ENCODE data around the gene SIGMAR1. TPM values are rescaled to one million over a fixed set of nuclear protein-coding genes. Genes with fewer than 3 reads are reported as not detected.

SIGMAR1 gene
- total and polyA plus RNA-seq, 10 donors = 19.4 to 39.7 (median 27.6) TPM

- H3K4me3 ChIP-seq = peak within 1 kb of the TSS; percentile 5 to 64 (median 40)
- intact Hi-C loops (cut with DNase I; ENCODE audit: low total_unique reads) = no loop called here
- DNase-seq = no peak
- TF ChIP-seq POLR2A (IDR thresholded peaks at IDR 0.05) (no peak), POLR2AphosphoS5 (IDR thresholded peaks at IDR 0.05) (no peak), CTCF (IDR thresholded peaks at IDR 0.05 in 8 of 11, conservative IDR thresholded peaks at IDR 0.05 in 3 of 11) (no peak)
- H3K27me3 ChIP-seq (replicated peaks in 1 of 7) = peaks cover 10 to 72% (median 64%) of the 10 kb centered on the region in 7 donors
- no peaks in the 10 kb centered on the region for H3K9me3 ChIP-seq
- 0 to 3% (median 1%) methylated on average over 31 to 69 of the region's 69 CpGs for WGBS, 5 donors
- peaks cover 0 to 37% (median 25%) of the 10 kb centered on the region in 6 donors for H3K4me1 ChIP-seq
- no peaks in the 10 kb centered on the region for H3K36me3 ChIP-seq
- H3K27ac ChIP-seq = no peak within 1 kb of the TSS
Measured at GRCh38 chr9:34628656-34629490, 8.7 kb downstream of the SIGMAR1 start, which contains the start of gene ARID3C. TSS of gene ARID3C (minus strand) at chr9:34629066. CDS start at chr9:34628014, 1,052 bp downstream.

- H3K4me3 ChIP-seq = peak overlapping the region in 6 of 8 donors; percentile 26 to 64 (median 44)
- no peak for TF ChIP-seq POLR2AphosphoS5 (IDR thresholded peaks at IDR 0.05)
- TF ChIP-seq POLR2A (IDR thresholded peaks at IDR 0.05) = no peak
- no peak for TF ChIP-seq CTCF (IDR thresholded peaks at IDR 0.05 in 8 of 11, conservative IDR thresholded peaks at IDR 0.05 in 3 of 11)
- intact Hi-C loops (cut with DNase I; ENCODE audit: low total_unique reads) = no loop called here
Measured at GRCh38 chr9:34627716-34628655, 9.6 kb downstream of the SIGMAR1 start.

GRCh38 chr9:34625186-34625486 lies 12.5 kb downstream of the SIGMAR1 start:
- intact Hi-C loops (cut with DNase I; ENCODE audit: low total_unique reads) = no loop called here
- no peak for DNase-seq
- no peak overlapping the region for H3K4me3 ChIP-seq
- H3K4me1 ChIP-seq = peaks cover 0 to 52% (median 37%) of the 10 kb centered on the region in 6 donors
- no peak overlapping the region for H3K27ac ChIP-seq
- H3K36me3 ChIP-seq = no peaks in the 10 kb centered on the region
- 54 to 80% (median 69%) methylated on average over 3 of the region's 3 CpGs for WGBS, 5 donors
- H3K9me3 ChIP-seq = no peaks in the 10 kb centered on the region
- no peak for TF ChIP-seq POLR2AphosphoS5 (IDR thresholded peaks at IDR 0.05)
- TF ChIP-seq CTCF (IDR thresholded peaks at IDR 0.05 in 8 of 11, conservative IDR thresholded peaks at IDR 0.05 in 3 of 11) = no peak
- TF ChIP-seq POLR2A (IDR thresholded peaks at IDR 0.05) = no peak
- peaks cover 17 to 88% (median 81%) of the 10 kb centered on the region in 7 donors for H3K27me3 ChIP-seq (replicated peaks in 1 of 7)

More at GRCh38 chr9:34627716-34628655, 9.6 kb downstream of the SIGMAR1 start:
- 34 to 50% (median 43%) methylated on average over 17 to 20 of the region's 20 CpGs for WGBS, 5 donors
- no peaks in the 10 kb centered on the region for H3K9me3 ChIP-seq
- H3K27me3 ChIP-seq (replicated peaks in 1 of 7) = peaks cover 16 to 81% (median 73%) of the 10 kb centered on the region in 7 donors
- H3K36me3 ChIP-seq = no peaks in the 10 kb centered on the region
- H3K4me1 ChIP-seq = peaks cover 0 to 43% (median 31%) of the 10 kb centered on the region in 6 donors
- no peak for DNase-seq
- H3K27ac ChIP-seq = no peak overlapping the region

All from spleen (tissue), 11 donors.